ENCODE measurements around the gene TRPM3. TPM values are rescaled to one million over a fixed set of nuclear protein-coding genes. Genes with fewer than 3 reads are reported as not detected.

TRPM3 gene
- total and polyA plus RNA-seq, 2 of the 13 experiments (the other 11 are each of a cell fraction or from before 2014, with no cell fraction given) = not detected

DNA sequence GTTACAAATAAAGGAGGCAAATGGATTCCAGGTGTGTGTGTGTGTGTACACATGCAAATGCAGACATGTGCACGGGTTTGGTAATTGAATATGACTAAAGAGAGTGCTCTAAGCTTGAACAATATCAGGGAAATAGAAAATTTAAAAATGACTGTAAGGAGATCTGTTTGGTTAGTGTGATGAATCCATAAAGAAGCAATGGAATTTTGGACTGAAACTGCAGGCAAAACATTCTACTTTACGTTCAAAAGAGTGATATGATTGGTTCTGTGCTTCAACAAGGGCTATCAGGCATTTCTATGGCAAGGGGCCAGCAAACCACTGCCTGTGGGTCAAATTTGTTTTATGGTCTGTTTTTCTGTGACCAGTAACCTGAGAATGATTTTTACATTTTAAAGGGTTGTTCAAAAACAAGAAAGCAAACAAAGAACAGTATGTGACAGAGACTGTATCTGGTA, 374.1 kb downstream of the TRPM3 start:
- no peak overlapping the region for H3K4me3 ChIP-seq (replicated peaks in 1 of 3; ENCODE audit: insufficient read depth in 1 of 3, low read depth in 2 of 3, low read length in 3 of 3)
- no peaks in the 10 kb centered on the region for H3K36me3 ChIP-seq (replicated peaks in 1 of 2; ENCODE audit: control insufficient read depth in 1 of 2, insufficient read depth in 2 of 2, low read length in 2 of 2)
- WGBS (ENCODE audit: low lambda C conversion rate) = 0% methylated on average over 2 of the region's 2 CpGs
- POLR2A ChIA-PET = no interaction called here
- no peak overlapping the region for H3K9ac ChIP-seq (ENCODE audit: insufficient read depth, low read depth, low read length)
- no peaks in the 10 kb centered on the region for H3K27me3 ChIP-seq (ENCODE audit: control insufficient read depth in 1 of 2, insufficient read depth in 2 of 2, low read length in 2 of 2)
- H2AFZ ChIP-seq (ENCODE audit: low read length) = no peak overlapping the region
- H3K4me1 ChIP-seq (ENCODE audit: insufficient read depth, low read length) = no peaks in the 10 kb centered on the region
- no TSS peak for BruUV-seq (replicated peaks)
- H3K27ac ChIP-seq (ENCODE audit: extremely low read length, insufficient read depth, low read length) = no peak overlapping the region
- DNase-seq (ENCODE audit: low spot score) (no peak), FAIRE-seq (no peak), ATAC-seq (no peak)
- H3K79me2 ChIP-seq (ENCODE audit: insufficient read depth, low read length) = no peaks in the 10 kb centered on the region
- intact Hi-C loops (cut with micrococcal nuclease; ENCODE audit: unreplicated experiment) (no loop called here), in situ Hi-C loops (cut with HindIII; ENCODE audit: extremely low pct_ligation_motif_present, low pct_unique_long_range_greater_than_20kb) (no loop called here)
- TF ChIP-seq NR3C1 (CRISPR knock-in tag; IDR thresholded peaks at IDR 0.05) (no peak), NFYB (CRISPR knock-in tag; IDR thresholded peaks at IDR 0.05) (no peak), NCOA1 (CRISPR knock-in tag; IDR thresholded peaks at IDR 0.05) (no peak), ZNF775 (CRISPR knock-in tag; IDR thresholded peaks at IDR 0.05; ENCODE audit: borderline replicate concordance) (no peak), MTA1 (CRISPR knock-in tag; IDR thresholded peaks at IDR 0.05; ENCODE audit: borderline replicate concordance) (no peak), ZNF256 (CRISPR knock-in tag; conservative IDR thresholded peaks at IDR 0.05) (no peak), SETDB1 (CRISPR knock-in tag; IDR thresholded peaks at IDR 0.05; ENCODE audit: borderline replicate concordance) (no peak), DR1 (CRISPR knock-in tag; IDR thresholded peaks at IDR 0.05) (no peak), MTF1 (CRISPR knock-in tag; IDR thresholded peaks at IDR 0.05) (no peak)
- TF ChIP-seq, protein P1, sequence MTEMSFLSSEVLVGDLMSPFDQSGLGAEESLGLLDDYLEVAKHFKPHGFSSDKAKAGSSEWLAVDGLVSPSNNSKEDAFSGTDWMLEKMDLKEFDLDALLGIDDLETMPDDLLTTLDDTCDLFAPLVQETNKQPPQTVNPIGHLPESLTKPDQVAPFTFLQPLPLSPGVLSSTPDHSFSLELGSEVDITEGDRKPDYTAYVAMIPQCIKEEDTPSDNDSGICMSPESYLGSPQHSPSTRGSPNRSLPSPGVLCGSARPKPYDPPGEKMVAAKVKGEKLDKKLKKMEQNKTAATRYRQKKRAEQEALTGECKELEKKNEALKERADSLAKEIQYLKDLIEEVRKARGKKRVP (CRISPR knock-in tag; IDR thresholded peaks at IDR 0.05) = no peak
- TF ChIP-seq, protein P2, sequence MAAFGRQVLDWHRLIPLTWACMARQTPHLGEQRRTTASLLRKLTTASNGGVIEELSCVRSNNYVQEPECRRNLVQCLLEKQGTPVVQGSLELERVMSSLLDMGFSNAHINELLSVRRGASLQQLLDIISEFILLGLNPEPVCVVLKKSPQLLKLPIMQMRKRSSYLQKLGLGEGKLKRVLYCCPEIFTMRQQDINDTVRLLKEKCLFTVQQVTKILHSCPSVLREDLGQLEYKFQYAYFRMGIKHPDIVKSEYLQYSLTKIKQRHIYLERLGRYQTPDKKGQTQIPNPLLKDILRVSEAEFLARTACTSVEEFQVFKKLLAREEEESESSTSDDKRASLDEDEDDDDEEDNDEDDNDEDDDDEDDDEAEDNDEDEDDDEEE (CRISPR knock-in tag; IDR thresholded peaks at IDR 0.05) = no peak
- TF ChIP-seq, protein P3, sequence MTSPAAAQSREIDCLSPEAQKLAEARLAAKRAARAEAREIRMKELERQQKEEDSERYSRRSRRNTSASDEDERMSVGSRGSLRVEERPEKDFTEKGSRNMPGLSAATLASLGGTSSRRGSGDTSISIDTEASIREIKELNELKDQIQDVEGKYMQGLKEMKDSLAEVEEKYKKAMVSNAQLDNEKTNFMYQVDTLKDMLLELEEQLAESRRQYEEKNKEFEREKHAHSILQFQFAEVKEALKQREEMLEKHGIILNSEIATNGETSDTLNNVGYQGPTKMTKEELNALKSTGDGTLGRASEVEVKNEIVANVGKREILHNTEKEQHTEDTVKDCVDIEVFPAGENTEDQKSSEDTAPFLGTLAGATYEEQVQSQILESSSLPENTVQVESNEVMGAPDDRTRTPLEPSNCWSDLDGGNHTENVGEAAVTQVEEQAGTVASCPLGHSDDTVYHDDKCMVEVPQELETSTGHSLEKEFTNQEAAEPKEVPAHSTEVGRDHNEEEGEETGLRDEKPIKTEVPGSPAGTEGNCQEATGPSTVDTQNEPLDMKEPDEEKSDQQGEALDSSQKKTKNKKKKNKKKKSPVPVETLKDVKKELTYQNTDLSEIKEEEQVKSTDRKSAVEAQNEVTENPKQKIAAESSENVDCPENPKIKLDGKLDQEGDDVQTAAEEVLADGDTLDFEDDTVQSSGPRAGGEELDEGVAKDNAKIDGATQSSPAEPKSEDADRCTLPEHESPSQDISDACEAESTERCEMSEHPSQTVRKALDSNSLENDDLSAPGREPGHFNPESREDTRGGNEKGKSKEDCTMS (CRISPR knock-in tag; conservative IDR thresholded peaks at IDR 0.05) = no peak
- TF ChIP-seq, protein P4, sequence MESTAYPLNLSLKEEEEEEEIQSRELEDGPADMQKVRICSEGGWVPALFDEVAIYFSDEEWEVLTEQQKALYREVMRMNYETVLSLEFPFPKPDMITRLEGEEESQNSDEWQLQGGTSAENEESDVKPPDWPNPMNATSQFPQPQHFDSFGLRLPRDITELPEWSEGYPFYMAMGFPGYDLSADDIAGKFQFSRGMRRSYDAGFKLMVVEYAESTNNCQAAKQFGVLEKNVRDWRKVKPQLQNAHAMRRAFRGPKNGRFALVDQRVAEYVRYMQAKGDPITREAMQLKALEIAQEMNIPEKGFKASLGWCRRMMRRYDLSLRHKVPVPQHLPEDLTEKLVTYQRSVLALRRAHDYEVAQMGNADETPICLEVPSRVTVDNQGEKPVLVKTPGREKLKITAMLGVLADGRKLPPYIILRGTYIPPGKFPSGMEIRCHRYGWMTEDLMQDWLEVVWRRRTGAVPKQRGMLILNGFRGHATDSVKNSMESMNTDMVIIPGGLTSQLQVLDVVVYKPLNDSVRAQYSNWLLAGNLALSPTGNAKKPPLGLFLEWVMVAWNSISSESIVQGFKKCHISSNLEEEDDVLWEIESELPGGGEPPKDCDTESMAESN (CRISPR knock-in tag; conservative IDR thresholded peaks at IDR 0.05) = no peak
- CTCF ChIA-PET (ENCODE audit: low intra/inter-chr PET ratio, low total read pairs) = no interaction called here
- no peaks in the 10 kb centered on the region for H3K9me3 ChIP-seq (ENCODE audit: low read length)
- H3K4me2 ChIP-seq (ENCODE audit: low read depth, low read length) = no peak overlapping the region
- no peaks in the 10 kb centered on the region for H4K20me1 ChIP-seq (ENCODE audit: insufficient read depth, low read length)

Measured in HepG2 (cell line).